Endothelial cell of umbilical vein (primary cell): ENCODE results near the gene LCE2D. TPM values are rescaled to one million over a fixed set of nuclear protein-coding genes. Genes with fewer than 3 reads are reported as not detected.

Source experiments
- BruUV-seq: library from RNA; stranded (reverse); fragments of 400-500 nt; replicated peaks from 2 replicates; lab custom pipeline; 2021; lab: Mats Ljungman, UMichigan
- CTCF ChIA-PET: fragments of 300-600, 350-600 bp; sonication (Branson Sonifier 250); formaldehyde crosslinking; loops from one replicate; lab custom pipeline; 2021; ENCODE audit warnings: antibody characterized with exemption, inconsistent platforms; lab: Charles Lee
- POLR2A ChIA-PET: fragments of 300-600, 350-600 bp; sonication (Branson Sonifier 250); formaldehyde crosslinking; loops from one replicate; lab custom pipeline; 2021; ENCODE audit warnings: antibody characterized with exemption, inconsistent platforms; lab: Charles Lee
- DNase-seq: peaks from one replicate; pipeline ENCODE4 v3.0.0-alpha.2; 2011; ENCODE audit warnings: low read depth, low spot score
- FAIRE-seq: peaks from 2 replicates; lab custom pipeline; 2011; peaks lifted over from hg19 to GRCh38; lab: Jason Lieb, UNC
- H2AFZ ChIP-seq: 2 replicates; pipeline ENCODE4 v1.6.0; 2012; ENCODE audit warnings: low read depth, low read length, control low read depth, inconsistent platforms
- H3K27ac ChIP-seq: 2 replicates; pipeline ENCODE4 v1.5.1; 2011; ENCODE audit warnings: low read depth, mild to moderate bottlenecking, control low read depth, low read length, moderate library complexity; ENCODE audit not compliant: insufficient read depth
- H3K27me3 ChIP-seq, 2 experiments: 2 replicates each; pipeline versions ENCODE4 v1.6.0 to v1.6.1; 2011; ENCODE audit warnings: low read length in 2 of 2, mixed read lengths in 1 of 2; ENCODE audit not compliant: control insufficient read depth in 2 of 2, insufficient read depth in 2 of 2
- H3K36me3 ChIP-seq, 2 experiments: 2 replicates in 1 of 2; 3 replicates in 1 of 2; pipeline ENCODE4 v1.5.1; 2011; ENCODE audit warnings: low read length in 2 of 2, mild to moderate bottlenecking in 1 of 2, moderate library complexity in 1 of 2; ENCODE audit not compliant: control insufficient read depth in 2 of 2, insufficient read depth in 2 of 2; ENCODE audit errors: extremely low read depth in 1 of 2
- H3K4me1 ChIP-seq: 3 replicates; pipeline ENCODE4 v1.5.1; 2011; ENCODE audit warnings: mild to moderate bottlenecking, low read length; ENCODE audit not compliant: control insufficient read depth, insufficient read depth; ENCODE audit errors: extremely low read depth
- H3K4me2 ChIP-seq: 2 replicates; pipeline ENCODE4 v1.6.1; 2011; ENCODE audit warnings: low read length, control low read depth, mixed read lengths; ENCODE audit not compliant: insufficient read depth
- H3K4me3 ChIP-seq, 3 experiments: fragments of 200-600 bp in 1 of 3; sonication (generic), shearing (Covaris generic) in 1 of 3; replicated peaks in 1 of 3; 2 replicates each; pipeline ENCODE4 v1.5.1; 2011 to 2016; ENCODE audit warnings: control low read depth in 3 of 3, low read length in 3 of 3, mild to moderate bottlenecking in 2 of 3, inconsistent platforms in 1 of 3, low read depth in 1 of 3, moderate library complexity in 1 of 3; ENCODE audit not compliant: insufficient read depth in 1 of 3
- H3K79me2 ChIP-seq: 2 replicates; pipeline ENCODE4 v1.6.0; 2012; ENCODE audit warnings: low read length, inconsistent platforms; ENCODE audit not compliant: control insufficient read depth, insufficient read depth
- H3K9ac ChIP-seq: replicated peaks from 2 replicates; pipeline ENCODE3; 2011; ENCODE audit warnings: low read length, control low read depth; ENCODE audit not compliant: insufficient read depth; ENCODE audit errors: extremely low read depth
- H3K9me1 ChIP-seq: replicated peaks from 3 replicates; pipeline ENCODE4 v1.6.0; 2011; ENCODE audit warnings: mild to moderate bottlenecking, low read length; ENCODE audit not compliant: control insufficient read depth, insufficient read depth; ENCODE audit errors: extremely low read depth
- H3K9me3 ChIP-seq: replicated peaks from 2 replicates; pipeline ENCODE4 v1.5.1; 2012; ENCODE audit warnings: low read length, inconsistent platforms; ENCODE audit not compliant: control insufficient read depth, insufficient read depth
- H4K20me1 ChIP-seq: replicated peaks from 2 replicates; pipeline ENCODE3; 2011; ENCODE audit warnings: mild to moderate bottlenecking, low read length; ENCODE audit not compliant: control insufficient read depth, insufficient read depth; ENCODE audit errors: extremely low read depth
- CTCF ChIP-seq, 2 donors: IDR thresholded peaks; 1 replicate in 1 of 2; 2 replicates in 1 of 2; pipeline ENCODE4 v1.5.1; 2011; ENCODE audit warnings: low read length in 2 of 2, mild to moderate bottlenecking in 2 of 2, moderate library complexity in 2 of 2, control low read depth in 1 of 2, inconsistent platforms in 1 of 2, low read depth in 1 of 2; ENCODE audit not compliant: insufficient read depth in 1 of 2; ENCODE audit errors: extremely low read depth in 1 of 2
- FOS ChIP-seq: IDR thresholded peaks from 2 replicates; pipeline ENCODE4 v1.6.1; 2011; ENCODE audit warnings: mild to moderate bottlenecking, low read length, moderate library complexity, borderline replicate concordance; ENCODE audit not compliant: insufficient read depth
- JUN ChIP-seq: IDR thresholded peaks from 2 replicates; pipeline ENCODE4 v1.6.1; 2011; ENCODE audit warnings: borderline replicate concordance, low read depth; ENCODE audit not compliant: insufficient read length, insufficient read depth
- MAX ChIP-seq: IDR thresholded peaks from 2 replicates; pipeline ENCODE4 v1.6.1; 2011; ENCODE audit not compliant: insufficient read depth, insufficient read length
- MYC ChIP-seq: IDR thresholded peaks from one replicate; pipeline ENCODE4 v1.6.1; 2011; ENCODE audit warnings: mild to moderate bottlenecking, low read depth, low read length
- POLR2A ChIP-seq: IDR thresholded peaks from 2 replicates; pipeline ENCODE4 v1.6.1; 2012; ENCODE audit warnings: low read depth, mild to moderate bottlenecking, control low read depth, low read length
- POLR2AphosphoS5 ChIP-seq: IDR thresholded peaks from 2 replicates; pipeline ENCODE4 v1.6.1; 2012; ENCODE audit warnings: low read depth, mild to moderate bottlenecking, control low read depth, low read length, moderate library complexity; ENCODE audit not compliant: insufficient read depth
- dilution Hi-C: fragments of 300-500 bp; cut with MboI; formaldehyde crosslinking; loops from one replicate; pipeline ENCODE4 v1.15.0; 2019; ENCODE audit warnings: low sequenced_read_pairs; ENCODE audit not compliant: extremely low pct_ligation_motif_present
- intact Hi-C: fragments of 100-400 bp; cut with micrococcal nuclease; formaldehyde crosslinking; loops from one replicate; pipeline ENCODE4 v1.10.0; 2022
- polyA plus RNA-seq, 4 experiments: library from polyadenylated mRNA; depleted of rRNA in 3 of 4; stranded (reverse) in 3 of 4; unstranded in 1 of 4; fragments of >200 nt; gene quantifications; 2 replicates each; pipeline versions ENCODE4 v1.2.1 to v1.2.3, GENCODE V29; 2011 to 2012; ENCODE audit warnings: missing spikeins in 1 of 4
- total RNA-seq: library from RNA; stranded (reverse); gene quantifications from 2 replicates; pipeline ENCODE4 v1.2.3, GENCODE V29; 2021

LCE2D gene
- total and polyA plus RNA-seq, 2 donors (not counting 3 experiments of a cell fraction or from before 2014, with no cell fraction given) = not detected

GRCh38 chr1:152645146-152645545 lies 18.0 kb upstream of the LCE2D start:
- no peak overlapping the region for H3K4me2 ChIP-seq
- dilution Hi-C loops (no loop called here), intact Hi-C loops (no loop called here)
- no peaks in the 10 kb centered on the region for H3K79me2 ChIP-seq
- no peaks in the 10 kb centered on the region for H4K20me1 ChIP-seq
- CTCF ChIA-PET = no interaction called here
- no peak overlapping the region for H3K4me3 ChIP-seq
- H3K4me1 ChIP-seq = no peaks in the 10 kb centered on the region
- POLR2A ChIA-PET = no interaction called here
- H2AFZ ChIP-seq = no peak overlapping the region
- no peak for TF ChIP-seq POLR2AphosphoS5
- H3K9me3 ChIP-seq = no peaks in the 10 kb centered on the region
- no peak overlapping the region for H3K27ac ChIP-seq
- H3K9me1 ChIP-seq = no peaks in the 10 kb centered on the region
- H3K27me3 ChIP-seq = no peaks in the 10 kb centered on the region
- H3K36me3 ChIP-seq = no peaks in the 10 kb centered on the region
- BruUV-seq = no TSS peak
- no peak overlapping the region for H3K9ac ChIP-seq
- FAIRE-seq = no peak
- no peak for DNase-seq

GRCh38 chr1:152646656-152647055 lies 16.5 kb upstream of the LCE2D start:
- Histone ChIP-seq H3K27me3 (no peaks in the 10 kb centered on the region), H4K20me1 (no peaks in the 10 kb centered on the region), H3K4me1 (no peaks in the 10 kb centered on the region), H3K79me2 (no peaks in the 10 kb centered on the region), H2AFZ (no peak overlapping the region), H3K9ac (no peak overlapping the region), H3K27ac (no peak overlapping the region), H3K4me3 (no peak overlapping the region), H3K36me3 (no peaks in the 10 kb centered on the region), H3K4me2 (no peak overlapping the region), H3K9me1 (no peaks in the 10 kb centered on the region), H3K9me3 (no peaks in the 10 kb centered on the region)
- ChIA-PET CTCF (no interaction called here), POLR2A (no interaction called here)
- dilution Hi-C loops (no loop called here), intact Hi-C loops (no loop called here)
- DNase-seq = no peak
- no TSS peak for BruUV-seq
- no peak for FAIRE-seq
- TF ChIP-seq CTCF (IDR thresholded peaks at IDR 0.05; ENCODE audit: extremely low read depth in 1 of 2, insufficient read depth in 1 of 2, low read depth in 1 of 2, low read length in 2 of 2) = no peak
- TF ChIP-seq POLR2AphosphoS5 = no peak
- no peak for TF ChIP-seq POLR2A
- no peak for TF ChIP-seq FOS
- TF ChIP-seq MAX = no peak
- TF ChIP-seq MYC = no peak
- TF ChIP-seq JUN = no peak
